Measurements from ENCODE around the gene PRSS38. TPM values are rescaled to one million over a fixed set of nuclear protein-coding genes. Genes with fewer than 3 reads are reported as not detected.
A peak's percentile ranks its signal among the peaks of the same experiment; 100 is the strongest.

PRSS38 gene
- total and polyA plus RNA-seq, 12 donors, result not detected

DNA sequence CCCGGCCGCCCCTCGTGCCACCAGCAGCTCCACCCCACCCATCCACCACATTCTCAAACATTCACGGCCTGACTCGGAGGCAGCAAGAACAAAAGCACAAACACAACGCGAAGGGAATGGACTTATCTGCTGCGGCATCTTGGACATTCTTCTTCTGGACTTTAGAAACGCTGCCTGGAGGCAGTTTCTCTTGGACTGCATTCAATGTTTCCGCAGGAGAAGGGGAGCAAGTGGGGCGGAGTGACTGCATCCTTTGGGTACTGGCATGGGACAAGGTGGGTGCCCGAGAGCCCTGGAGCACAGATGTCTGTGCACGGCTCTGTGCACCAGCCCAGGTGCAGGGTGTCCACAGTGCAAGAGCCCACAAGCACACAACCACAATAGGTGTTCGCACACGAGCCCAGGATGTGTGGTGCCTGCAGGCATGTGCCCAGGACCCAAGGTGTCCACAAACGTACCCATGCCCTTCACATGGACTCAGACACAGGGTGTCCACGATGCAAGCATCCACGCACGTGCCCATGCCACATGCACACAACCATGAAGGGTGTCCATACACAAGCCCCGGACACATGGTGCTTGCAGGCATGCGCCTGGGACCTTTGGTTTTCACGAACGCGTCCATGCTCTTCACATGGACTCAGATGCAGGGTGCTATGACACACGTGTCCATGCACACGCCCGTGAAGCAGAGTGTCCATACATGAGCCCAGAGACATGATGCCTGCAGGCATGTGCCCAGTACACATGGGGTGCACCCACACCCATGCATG lies 78.7 kb downstream of the PRSS38 start:
- Histone ChIP-seq H3K27ac (no peak overlapping the region), H3K4me1 (peaks cover 0 to 15% (median 0%) of the 10 kb centered on the region in 9 donors), H3K9me3 (no peaks in the 10 kb centered on the region), H3K27me3 (no peaks in the 10 kb centered on the region), H3K4me3 (no peak overlapping the region), H3K36me3 (no peaks in the 10 kb centered on the region)
- intact Hi-C loops (cut with DNase I), result no loop called here
- ATAC-seq (no peak), DNase-seq (peak in 1 of 2 donors; percentile 2)
- WGBS, 2 donors, result 87% methylated on average over 27 of the region's 27 CpGs
- TF ChIP-seq, protein P1, sequence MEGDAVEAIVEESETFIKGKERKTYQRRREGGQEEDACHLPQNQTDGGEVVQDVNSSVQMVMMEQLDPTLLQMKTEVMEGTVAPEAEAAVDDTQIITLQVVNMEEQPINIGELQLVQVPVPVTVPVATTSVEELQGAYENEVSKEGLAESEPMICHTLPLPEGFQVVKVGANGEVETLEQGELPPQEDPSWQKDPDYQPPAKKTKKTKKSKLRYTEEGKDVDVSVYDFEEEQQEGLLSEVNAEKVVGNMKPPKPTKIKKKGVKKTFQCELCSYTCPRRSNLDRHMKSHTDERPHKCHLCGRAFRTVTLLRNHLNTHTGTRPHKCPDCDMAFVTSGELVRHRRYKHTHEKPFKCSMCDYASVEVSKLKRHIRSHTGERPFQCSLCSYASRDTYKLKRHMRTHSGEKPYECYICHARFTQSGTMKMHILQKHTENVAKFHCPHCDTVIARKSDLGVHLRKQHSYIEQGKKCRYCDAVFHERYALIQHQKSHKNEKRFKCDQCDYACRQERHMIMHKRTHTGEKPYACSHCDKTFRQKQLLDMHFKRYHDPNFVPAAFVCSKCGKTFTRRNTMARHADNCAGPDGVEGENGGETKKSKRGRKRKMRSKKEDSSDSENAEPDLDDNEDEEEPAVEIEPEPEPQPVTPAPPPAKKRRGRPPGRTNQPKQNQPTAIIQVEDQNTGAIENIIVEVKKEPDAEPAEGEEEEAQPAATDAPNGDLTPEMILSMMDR (IDR thresholded peaks at IDR 0.05), result no peak

DNA sequence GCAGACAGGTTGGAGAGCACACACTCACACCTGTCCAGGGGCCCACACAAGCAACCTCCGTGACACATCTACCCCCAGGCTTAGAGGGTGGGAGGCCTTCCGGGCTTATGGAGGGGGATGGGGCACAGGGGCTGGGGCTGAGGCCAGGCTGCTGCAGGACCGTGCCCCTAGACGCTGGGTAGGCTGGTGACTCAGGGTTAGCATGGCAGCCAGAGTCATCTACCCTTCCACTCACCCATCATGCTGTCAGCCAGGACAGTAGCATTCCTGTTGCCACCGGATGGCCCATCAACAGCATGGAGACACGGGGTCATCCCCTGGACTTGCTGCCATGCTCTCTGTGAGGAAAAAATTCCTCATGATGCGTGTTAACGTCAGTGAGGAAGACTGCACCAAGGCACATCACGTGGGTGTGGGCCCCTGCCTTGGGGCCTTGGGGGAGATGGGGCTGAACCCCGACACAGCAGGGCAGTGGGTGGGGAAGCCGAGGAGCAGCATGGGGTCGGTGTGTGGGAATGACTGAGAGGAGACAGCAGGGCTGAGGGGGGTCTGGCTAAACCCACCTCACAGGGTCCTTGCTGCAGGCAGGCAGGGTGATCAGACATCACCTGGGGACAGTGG lies 79.5 kb downstream of the PRSS38 start:
- H3K9me3 ChIP-seq, result no peaks in the 10 kb centered on the region
- 94 to 96% methylated on average over 12 of the region's 12 CpGs for WGBS, 2 donors
- intact Hi-C loops (cut with DNase I), result no loop called here
- ATAC-seq (no peak), DNase-seq (peak in 1 of 2 donors; percentile 2)
- peaks cover 0 to 15% (median 0%) of the 10 kb centered on the region in 9 donors for H3K4me1 ChIP-seq
- no peaks in the 10 kb centered on the region for H3K27me3 ChIP-seq
- TF ChIP-seq, protein P1 (IDR thresholded peaks at IDR 0.05), result no peak
- H3K36me3 ChIP-seq, result no peaks in the 10 kb centered on the region
- H3K27ac ChIP-seq, result no peak overlapping the region
- no peak overlapping the region for H3K4me3 ChIP-seq

Other genes with a start within 250 kb of the PRSS38 start
- 10 to 100 TPM in 5 of 10 donors, 1 to 10 TPM in 5; 7.6 to 13.4 (median 9.9) TPM for gene JMJD4, start 80.4 kb upstream of the PRSS38 start, total RNA-seq
- gene JMJD4, start 80.4 kb upstream of the PRSS38 start, polyA plus RNA-seq, result 10 to 100 TPM; 10.4 to 13.0 TPM
- gene SNAP47, start 80.2 kb upstream of the PRSS38 start, total RNA-seq, result 100 to 1,000 TPM in 1 of 10 donors, 10 to 100 TPM in 9; 23.2 to 102 (median 65.4) TPM
- gene SNAP47, start 80.2 kb upstream of the PRSS38 start, polyA plus RNA-seq, result 10 to 100 TPM; 18.4 to 22.9 TPM
- gene WNT9A, start 132.3 kb downstream of the PRSS38 start, total RNA-seq, result 10 to 100 TPM in 5 of 10 donors, 1 to 10 TPM in 3, under 1 TPM in 2; 0.39 to 27.9 (median 8.6) TPM
- under 1 TPM; 0.39 to 0.80 TPM for gene WNT9A, start 132.3 kb downstream of the PRSS38 start, polyA plus RNA-seq
- not detected for gene WNT3A, start 191.3 kb downstream of the PRSS38 start, total RNA-seq
- not detected for gene WNT3A, start 191.3 kb downstream of the PRSS38 start, polyA plus RNA-seq

Data from heart right ventricle (tissue), 16 donors.